EH (cell line): ENCODE results near the gene HNRNPC.
A peak's percentile ranks its signal among the peaks of the same experiment; 100 is the strongest.
"Not testable (repeated sequence)": the region's sequence is repeated elsewhere in the genome, so short reads cannot be mapped to it uniquely, and the experiment has no call there.

ENCODE experiments used
- DNase-seq: peaks from one replicate; pipeline ENCODE4 v3.0.0-alpha.2; 2015; ENCODE audit warnings: low read depth

Gene HNRNPC

DNA sequence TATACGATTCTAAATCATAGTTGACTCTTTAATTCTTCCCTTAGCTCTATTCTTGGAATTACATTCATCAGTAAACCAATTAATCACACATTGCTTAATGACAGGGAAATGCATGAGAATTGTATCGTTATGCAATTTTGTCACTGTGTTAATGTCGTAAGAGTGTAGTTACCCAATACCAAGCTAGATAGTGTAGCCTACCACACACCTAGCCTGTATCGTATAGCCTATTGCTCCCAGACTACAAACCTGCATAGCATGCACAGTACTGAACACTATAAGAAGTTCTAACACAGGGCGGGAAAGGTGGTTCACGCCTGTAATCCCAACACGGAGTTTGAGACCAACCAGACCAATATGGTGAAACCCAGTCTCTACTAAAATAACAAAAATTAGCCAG is 24.7 kb downstream of the HNRNPC start:
- DNase-seq: no peak

GRCh38 chr14:21241218-21241819 is 27.9 kb downstream of the HNRNPC start:
- peak; percentile 61 for DNase-seq

DNA sequence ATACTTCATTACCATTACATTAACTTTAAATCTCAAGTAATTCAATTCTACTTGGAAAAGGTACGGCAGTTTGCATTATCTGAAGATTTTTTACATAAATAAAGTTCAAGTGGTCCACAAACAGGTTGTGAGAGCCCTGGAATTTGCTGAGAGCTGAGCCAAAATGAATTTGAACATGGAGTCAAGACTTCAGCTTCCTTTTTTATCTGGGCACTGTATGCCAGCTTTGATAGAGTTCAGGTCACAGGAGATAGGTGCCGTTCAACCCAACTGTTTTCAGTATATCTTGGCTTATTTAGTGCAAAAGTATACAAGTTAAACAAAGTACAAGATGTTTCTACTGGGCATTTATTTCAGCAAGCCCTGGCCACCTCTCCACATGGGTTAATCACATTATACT is 28.8 kb downstream of the HNRNPC start:
- DNase-seq: no peak

- DNase-seq: no peak
Observed at GRCh38 chr14:21238823-21239518, 30.3 kb downstream of the HNRNPC start.

DNA sequence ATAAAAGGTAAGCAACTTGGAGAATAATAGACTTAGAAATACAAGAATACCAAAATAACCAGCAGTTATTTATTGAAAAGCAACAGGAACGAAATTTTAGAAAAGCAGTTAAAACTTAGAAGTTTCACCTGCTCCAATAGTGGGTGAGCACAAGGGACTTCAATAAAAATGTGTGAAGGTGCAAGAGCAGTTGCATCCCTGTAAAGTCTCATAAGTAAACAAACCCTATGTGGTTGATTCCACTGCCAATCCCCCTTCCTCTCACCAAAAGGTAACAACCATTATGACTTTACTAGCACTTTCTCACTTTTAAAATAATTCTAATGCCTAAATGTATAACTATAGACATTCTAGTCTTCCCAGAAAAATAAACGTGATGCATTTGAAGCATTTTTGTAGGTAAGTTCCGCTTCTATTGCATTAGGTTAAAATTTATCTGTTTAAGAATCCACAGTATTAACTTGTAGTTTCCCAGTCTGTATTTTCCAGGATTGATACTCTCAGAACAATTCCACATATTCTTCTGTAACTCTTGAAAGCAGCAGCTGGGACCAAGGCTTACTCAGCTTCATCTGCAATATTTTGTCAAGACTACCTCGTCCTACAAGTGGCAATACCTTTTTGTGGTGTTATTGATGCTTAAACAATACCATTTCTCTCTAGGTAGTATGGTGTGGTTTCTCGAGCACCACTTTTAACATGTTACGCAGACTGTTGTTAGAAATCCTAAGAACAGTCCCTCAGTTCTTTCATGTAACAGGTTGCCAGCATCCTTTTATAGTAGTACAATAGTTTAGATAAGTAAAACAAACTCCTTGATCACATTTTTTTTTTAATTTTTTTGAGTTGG is 32.1 kb downstream of the HNRNPC start:
- DNase-seq: no peak

DNA sequence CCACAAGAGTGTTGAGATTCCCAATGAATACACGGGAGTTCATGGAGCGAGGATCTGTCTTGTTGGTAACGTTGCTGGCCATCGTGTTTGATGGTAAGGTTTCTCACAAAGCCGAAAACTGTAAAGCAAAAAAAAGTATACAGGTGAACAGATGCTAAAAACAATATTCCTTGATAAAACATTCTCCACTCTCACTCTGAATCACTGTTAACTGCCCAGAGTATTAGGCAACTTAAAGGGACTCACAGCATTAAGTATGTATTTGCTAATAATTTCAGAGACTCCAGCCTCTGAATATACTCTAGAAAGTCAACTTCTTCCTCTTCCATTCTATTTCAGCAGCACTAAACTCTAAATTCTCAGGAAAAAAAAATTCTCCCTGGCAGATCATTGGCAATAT is 35.1 kb downstream of the HNRNPC start:
- no peak for DNase-seq

GRCh38 chr14:21233457-21234076 is 35.7 kb downstream of the HNRNPC start:
- DNase-seq: no peak

- no peak for DNase-seq
Observed at GRCh38 chr14:21231020-21231652, 38.1 kb downstream of the HNRNPC start.

- DNase-seq: no peak
Observed at GRCh38 chr14:21229821-21230220, 39.4 kb downstream of the HNRNPC start.

GRCh38 chr14:21227981-21228380 is 41.3 kb downstream of the HNRNPC start:
- DNase-seq: no peak

- no peak for DNase-seq
Observed at GRCh38 chr14:21227150-21227549, 42.1 kb downstream of the HNRNPC start.

DNA sequence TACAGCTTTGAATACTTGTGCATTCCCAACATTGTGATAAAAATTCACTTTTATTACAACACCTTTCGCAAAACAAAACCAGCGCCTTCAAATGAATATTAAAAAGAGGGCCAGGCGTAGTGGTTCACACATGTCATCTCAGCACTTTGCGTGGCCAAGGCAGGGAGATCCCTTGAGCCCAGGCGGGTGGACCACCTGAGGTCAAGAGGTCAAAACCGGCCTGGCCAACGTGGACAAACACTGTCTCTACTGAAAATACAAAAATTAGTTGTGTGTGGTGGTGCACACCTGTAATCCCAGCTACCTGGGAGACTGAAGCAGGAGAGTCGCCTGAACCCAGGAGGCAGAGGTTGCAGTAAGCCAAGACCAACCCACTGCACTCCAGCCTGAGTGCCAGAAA is 42.8 kb downstream of the HNRNPC start:
- no peak for DNase-seq

GRCh38 chr14:21225164-21225563 is 44.1 kb downstream of the HNRNPC start:
- not testable (repeated sequence) for DNase-seq

DNA sequence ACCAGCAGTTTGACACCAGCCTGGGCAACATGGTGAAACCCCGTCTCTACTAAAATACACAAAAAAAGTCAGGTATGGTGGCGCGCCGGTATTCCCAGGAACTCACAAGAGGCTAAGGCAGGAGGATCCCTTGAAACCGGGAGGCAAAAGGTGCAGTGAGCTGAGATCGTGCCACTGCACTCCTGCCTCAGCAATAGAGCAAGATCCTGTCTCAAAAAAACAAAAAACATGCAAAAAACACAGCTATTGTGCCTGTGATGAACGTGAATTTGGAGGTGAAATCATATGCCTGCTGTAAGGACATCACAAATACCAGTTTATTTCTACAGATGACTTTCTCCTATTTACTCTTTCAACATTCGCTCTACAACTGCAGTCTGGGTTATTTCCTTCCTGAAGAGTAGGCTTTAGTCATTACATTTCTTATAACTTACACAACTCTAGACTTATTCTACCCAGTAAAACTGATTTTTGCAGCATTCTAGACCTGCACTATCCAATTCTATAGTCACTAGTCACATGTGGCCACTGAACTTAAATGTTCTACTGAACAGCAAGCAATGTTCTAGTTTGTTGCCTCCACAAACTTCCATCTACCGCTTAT is 48.3 kb downstream of the HNRNPC start:
- peak; percentile 18 for DNase-seq

- peak; percentile 43 for DNase-seq
Observed at GRCh38 chr14:21219561-21220111, 49.6 kb downstream of the HNRNPC start.

- no peak for DNase-seq
Observed at GRCh38 chr14:21219120-21219519, 50.1 kb downstream of the HNRNPC start.

- DNase-seq: no peak
Observed at GRCh38 chr14:21215879-21216251, 53.4 kb downstream of the HNRNPC start.

- DNase-seq: no peak
Observed at GRCh38 chr14:21215130-21215878, 53.9 kb downstream of the HNRNPC start.

GRCh38 chr14:21213652-21214051 is 55.6 kb downstream of the HNRNPC start:
- no peak for DNase-seq

GRCh38 chr14:21212824-21213223 is 56.4 kb downstream of the HNRNPC start:
- DNase-seq: not testable (repeated sequence)

DNA sequence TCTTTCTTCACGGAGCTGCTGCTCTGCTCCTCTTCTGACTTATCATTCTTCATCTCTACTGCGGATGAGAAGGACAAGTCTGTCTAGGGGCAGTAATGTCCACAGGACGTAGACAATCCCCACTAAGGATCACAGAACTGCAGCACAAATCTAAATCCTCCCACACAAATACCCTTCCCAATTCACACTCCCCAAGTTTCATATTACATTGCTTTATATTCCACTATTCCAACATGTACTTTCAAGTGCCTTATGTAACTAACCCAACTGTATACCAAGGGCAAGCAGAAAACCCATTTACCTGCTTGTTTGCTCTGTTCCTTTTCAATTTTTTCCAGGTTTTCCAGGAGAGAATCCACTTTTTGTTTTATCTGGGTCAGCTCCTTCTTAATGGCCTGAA is 57.7 kb downstream of the HNRNPC start:
- DNase-seq: no peak
